Measurements from ENCODE around the gene RAPGEF6. TPM values are rescaled to one million over a fixed set of nuclear protein-coding genes. Genes with fewer than 3 reads are reported as not detected.

The RAPGEF6 gene
- total and polyA plus RNA-seq, 12 donors = 2.5 to 33.8 (median 14.4) TPM

DNA sequence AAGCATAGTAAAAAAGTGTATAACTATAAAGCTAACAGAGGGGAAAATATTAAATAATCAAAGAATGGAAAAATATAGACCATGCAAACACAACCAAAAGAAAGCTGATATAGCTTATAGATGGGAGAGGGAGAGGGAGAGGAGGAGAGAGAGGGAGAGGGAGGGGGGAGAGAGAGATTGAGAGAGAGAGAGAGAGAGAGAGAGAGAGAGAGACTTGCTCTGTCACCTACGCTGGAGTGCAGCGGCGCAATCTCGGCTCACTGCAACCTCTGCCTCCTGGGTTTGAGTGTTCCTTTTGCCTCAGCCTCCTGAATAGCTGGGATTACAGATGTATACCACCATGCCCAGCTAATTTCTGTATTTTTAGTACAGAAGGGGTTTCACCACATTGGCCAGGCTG, 110.6 kb downstream of the RAPGEF6 start:
- Histone ChIP-seq H3K27ac (no peak overlapping the region), H3K9me3 (replicated peaks in 1 of 3) (no peaks in the 10 kb centered on the region), H3K27me3 (no peaks in the 10 kb centered on the region), H3K4me1 (replicated peaks in 1 of 2) (peaks cover 4 to 13% of the 10 kb centered on the region in 2 donors), H3K4me3 (no peak overlapping the region), H3K36me3 (replicated peaks in 1 of 2) (no peaks in the 10 kb centered on the region)
- intact Hi-C loops (cut with DNase I) = no loop called here
- 93 to 98% (median 96%) methylated on average over 4 of the region's 4 CpGs for WGBS, 4 donors
- TF ChIP-seq, protein P1, sequence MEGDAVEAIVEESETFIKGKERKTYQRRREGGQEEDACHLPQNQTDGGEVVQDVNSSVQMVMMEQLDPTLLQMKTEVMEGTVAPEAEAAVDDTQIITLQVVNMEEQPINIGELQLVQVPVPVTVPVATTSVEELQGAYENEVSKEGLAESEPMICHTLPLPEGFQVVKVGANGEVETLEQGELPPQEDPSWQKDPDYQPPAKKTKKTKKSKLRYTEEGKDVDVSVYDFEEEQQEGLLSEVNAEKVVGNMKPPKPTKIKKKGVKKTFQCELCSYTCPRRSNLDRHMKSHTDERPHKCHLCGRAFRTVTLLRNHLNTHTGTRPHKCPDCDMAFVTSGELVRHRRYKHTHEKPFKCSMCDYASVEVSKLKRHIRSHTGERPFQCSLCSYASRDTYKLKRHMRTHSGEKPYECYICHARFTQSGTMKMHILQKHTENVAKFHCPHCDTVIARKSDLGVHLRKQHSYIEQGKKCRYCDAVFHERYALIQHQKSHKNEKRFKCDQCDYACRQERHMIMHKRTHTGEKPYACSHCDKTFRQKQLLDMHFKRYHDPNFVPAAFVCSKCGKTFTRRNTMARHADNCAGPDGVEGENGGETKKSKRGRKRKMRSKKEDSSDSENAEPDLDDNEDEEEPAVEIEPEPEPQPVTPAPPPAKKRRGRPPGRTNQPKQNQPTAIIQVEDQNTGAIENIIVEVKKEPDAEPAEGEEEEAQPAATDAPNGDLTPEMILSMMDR (IDR thresholded peaks at IDR 0.05) = no peak
- no peak for TF ChIP-seq POLR2A (IDR thresholded peaks at IDR 0.05)
- DNase-seq = no peak

DNA sequence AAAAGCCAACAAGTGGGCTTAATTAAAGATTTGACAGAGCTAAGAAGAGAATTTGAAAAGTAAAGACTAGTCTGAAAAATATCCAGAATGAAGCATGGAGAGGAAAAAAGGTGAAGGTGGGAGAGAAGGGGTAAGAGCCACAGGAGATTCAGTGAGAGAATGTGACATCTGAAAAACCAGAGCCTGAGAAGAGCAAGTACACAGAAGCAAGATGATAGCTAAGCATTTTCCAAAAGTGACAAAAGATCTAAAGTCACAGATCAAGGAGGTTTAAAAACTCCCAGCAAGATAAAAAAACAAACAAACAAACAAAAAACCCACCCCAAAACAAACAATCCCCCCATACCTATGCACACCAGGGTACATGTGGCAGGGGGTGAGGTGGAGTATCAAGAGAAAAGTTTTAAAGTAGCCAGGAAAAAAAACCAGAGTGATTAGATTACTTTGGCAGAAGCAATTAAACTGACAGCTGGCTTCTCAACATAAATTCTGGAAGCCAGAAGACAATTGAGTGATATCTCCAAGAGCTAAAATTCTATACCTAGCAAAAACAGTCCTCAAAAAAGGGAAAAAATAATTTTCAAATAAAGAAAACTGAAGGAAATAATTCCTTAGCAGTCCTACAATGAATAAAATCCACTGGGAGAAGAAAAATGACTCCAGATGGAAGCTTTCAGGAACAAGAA, 111.4 kb downstream of the RAPGEF6 start:
- DNase-seq = no peak
- no peaks in the 10 kb centered on the region for H3K27me3 ChIP-seq
- peaks cover 4 to 13% of the 10 kb centered on the region in 2 donors for H3K4me1 ChIP-seq (replicated peaks in 1 of 2)
- H3K27ac ChIP-seq = no peak overlapping the region
- no peak for TF ChIP-seq POLR2A (IDR thresholded peaks at IDR 0.05)
- TF ChIP-seq, protein P1 (IDR thresholded peaks at IDR 0.05) = no peak
- no peak overlapping the region for H3K4me3 ChIP-seq
- intact Hi-C loops (cut with DNase I) = no loop called here
- no peaks in the 10 kb centered on the region for H3K9me3 ChIP-seq (replicated peaks in 1 of 3)
- H3K36me3 ChIP-seq (replicated peaks in 1 of 2) = no peaks in the 10 kb centered on the region

DNA sequence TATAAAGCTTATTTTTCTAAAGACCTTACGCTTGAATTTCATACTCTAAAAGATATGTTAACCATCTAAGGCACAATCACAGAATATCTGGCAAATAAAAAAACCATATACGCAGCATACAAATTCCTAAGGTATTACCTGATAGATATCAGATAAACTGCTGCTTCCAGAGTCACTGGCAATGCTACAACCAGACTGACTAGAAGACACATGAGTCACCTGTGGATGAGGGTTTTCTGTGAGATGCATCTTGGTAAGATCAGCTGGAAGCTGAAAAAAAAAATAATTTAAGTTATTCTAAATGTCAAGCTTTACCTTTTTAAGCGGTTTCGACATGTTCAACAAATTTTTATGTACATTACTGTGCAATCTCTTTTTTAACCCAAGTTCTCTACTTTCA, 113.8 kb downstream of the RAPGEF6 start:
- Histone ChIP-seq H3K4me3 (no peak overlapping the region), H3K36me3 (replicated peaks in 1 of 2) (no peaks in the 10 kb centered on the region), H3K27me3 (no peaks in the 10 kb centered on the region), H3K4me1 (replicated peaks in 1 of 2) (peaks cover 4 to 8% of the 10 kb centered on the region in 2 donors), H3K9me3 (replicated peaks in 1 of 3) (no peaks in the 10 kb centered on the region), H3K27ac (no peak overlapping the region)
- intact Hi-C loops (cut with DNase I) = no loop called here
- 94 to 99% (median 97%) methylated on average over 4 of the region's 4 CpGs for WGBS, 4 donors
- DNase-seq = no peak
- no peak for TF ChIP-seq POLR2A (IDR thresholded peaks at IDR 0.05)
- TF ChIP-seq, protein P1 (IDR thresholded peaks at IDR 0.05) = no peak

DNA sequence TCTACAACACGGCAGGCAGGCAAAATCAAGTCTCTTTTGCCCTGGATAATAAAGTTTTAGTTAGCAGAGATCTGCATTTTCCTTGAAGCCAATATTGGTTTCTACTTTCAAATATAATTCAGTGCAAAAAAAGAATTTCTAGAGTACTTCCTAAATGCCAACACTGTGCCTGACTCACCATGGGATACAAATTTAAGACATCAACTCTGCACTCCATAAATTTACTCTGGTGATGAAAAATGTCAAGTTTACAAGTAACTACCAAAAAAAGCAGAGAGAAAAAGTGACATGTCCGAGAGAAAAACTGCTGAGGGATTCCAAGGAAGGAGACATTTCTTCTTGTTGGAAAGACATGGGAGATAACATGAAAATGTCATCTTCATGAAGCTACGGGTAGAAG, 119.7 kb downstream of the RAPGEF6 start:
- no peaks in the 10 kb centered on the region for H3K27me3 ChIP-seq
- no peaks in the 10 kb centered on the region for H3K4me1 ChIP-seq (replicated peaks in 1 of 2)
- WGBS, 4 donors = 81 to 86% (median 84%) methylated on average over 3 of the region's 3 CpGs
- H3K9me3 ChIP-seq (replicated peaks in 1 of 3) = peaks cover 0 to 3% (median 0%) of the 10 kb centered on the region in 3 donors
- no peaks in the 10 kb centered on the region for H3K36me3 ChIP-seq (replicated peaks in 1 of 2)
- H3K27ac ChIP-seq = peak overlapping the region in 1 of 5 donors; percentile 46
- no peak for DNase-seq
- intact Hi-C loops (cut with DNase I) = no loop called here
- no peak overlapping the region for H3K4me3 ChIP-seq
- TF ChIP-seq, protein P1 (IDR thresholded peaks at IDR 0.05) = no peak
- no peak for TF ChIP-seq POLR2A (IDR thresholded peaks at IDR 0.05)

Measured in adrenal gland (tissue), 12 donors.